Measurements from ENCODE around the gene DNAJC13.
A peak's percentile ranks its signal among the peaks of the same experiment; 100 is the strongest.
"Not testable (repeated sequence)": the region's sequence is repeated elsewhere in the genome, so short reads cannot be mapped to it uniquely, and the experiment has no call there.

Gene DNAJC13

GRCh38 chr3:132416807-132417694 is at the start of gene DNAJC13:
Gene DNAJC13 (plus strand): TSS chr3:132417502. CDS start chr3:132434551, 17,049 bp downstream.
- peak; percentile 97 for DNase-seq (ENCODE audit: low spot score)

GRCh38 chr3:132368515-132368914 is 48.8 kb upstream of the DNAJC13 start:
- no peak for DNase-seq (ENCODE audit: low spot score)

- DNase-seq (ENCODE audit: low spot score): no peak
These were observed 48.3 kb upstream of the DNAJC13 start for GRCh38 chr3:132368962-132369361.

- not testable (repeated sequence) for DNase-seq (ENCODE audit: low spot score)
These were observed 40.4 kb upstream of the DNAJC13 start for GRCh38 chr3:132376945-132377354.

GRCh38 chr3:132378048-132378762 is 39.1 kb upstream of the DNAJC13 start:
- DNase-seq (ENCODE audit: low spot score): no peak

- no peak for DNase-seq (ENCODE audit: low spot score)
These were observed 38.5 kb upstream of the DNAJC13 start for GRCh38 chr3:132378846-132379245.

- DNase-seq (ENCODE audit: low spot score): no peak
These were observed 36.4 kb upstream of the DNAJC13 start for GRCh38 chr3:132380920-132381319.

GRCh38 chr3:132381348-132381944 is 35.9 kb upstream of the DNAJC13 start:
- DNase-seq (ENCODE audit: low spot score): no peak

GRCh38 chr3:132382267-132382666 is 35.0 kb upstream of the DNAJC13 start:
- DNase-seq (ENCODE audit: low spot score): no peak

GRCh38 chr3:132382688-132383194 is 34.6 kb upstream of the DNAJC13 start:
- no peak for DNase-seq (ENCODE audit: low spot score)

- DNase-seq (ENCODE audit: low spot score): no peak
These were observed 31.0 kb upstream of the DNAJC13 start for GRCh38 chr3:132386259-132386658.

- DNase-seq (ENCODE audit: low spot score): not testable (repeated sequence)
These were observed 24.6 kb upstream of the DNAJC13 start for GRCh38 chr3:132392675-132393074.

- DNase-seq (ENCODE audit: low spot score): peak; percentile 14
These were observed 23.0 kb upstream of the DNAJC13 start for GRCh38 chr3:132394320-132394719.

- no peak for DNase-seq (ENCODE audit: low spot score)
These were observed 22.2 kb upstream of the DNAJC13 start for GRCh38 chr3:132395126-132395525.

GRCh38 chr3:132396255-132396654 is 21.0 kb upstream of the DNAJC13 start:
- no peak for DNase-seq (ENCODE audit: low spot score)

GRCh38 chr3:132396776-132397175 is 20.5 kb upstream of the DNAJC13 start:
- DNase-seq (ENCODE audit: low spot score): not testable (repeated sequence)

GRCh38 chr3:132399054-132399929 is 18.0 kb upstream of the DNAJC13 start:
- DNase-seq (ENCODE audit: low spot score): peak; percentile 79

GRCh38 chr3:132401255-132401654 is 16.0 kb upstream of the DNAJC13 start:
- no peak for DNase-seq (ENCODE audit: low spot score)

GRCh38 chr3:132404276-132404675 is 13.0 kb upstream of the DNAJC13 start:
- DNase-seq (ENCODE audit: low spot score): no peak

- DNase-seq (ENCODE audit: low spot score): no peak
These were observed 12.1 kb upstream of the DNAJC13 start for GRCh38 chr3:132405188-132405587.

- DNase-seq (ENCODE audit: low spot score): no peak
These were observed 11.5 kb upstream of the DNAJC13 start for GRCh38 chr3:132405609-132406299.

Measured in GM03348 (cell line).